Neural cell (in vitro differentiated cells): Measurements from ENCODE around the gene AGPAT3. TPM values are rescaled to one million over a fixed set of nuclear protein-coding genes. Genes with fewer than 3 reads are reported as not detected.

ENCODE experiments used
- H2AFZ ChIP-seq: fragments of 200-600, 300-800 bp; sonication (generic), shearing (Covaris generic); 2 replicates; pipeline ENCODE4 v1.6.0; 2014; ENCODE audit warnings: low read depth, mild to moderate bottlenecking, antibody characterized with exemption, low read length, moderate library complexity
- H3F3A ChIP-seq: fragments of 200-600 bp; shearing (Covaris generic); 2 replicates; pipeline ENCODE4 v1.6.1; 2016; ENCODE audit warnings: mild to moderate bottlenecking, moderate library complexity, mixed read lengths, antibody characterized with exemption, low read length; ENCODE audit not compliant: insufficient read depth, poor library complexity, severe bottlenecking
- H3K27ac ChIP-seq: fragments of 200-600, 300-800 bp; sonication (generic), shearing (Covaris generic); 2 replicates; pipeline ENCODE4 v1.5.1; 2014; ENCODE audit warnings: mild to moderate bottlenecking, low read length, moderate library complexity
- H3K27me3 ChIP-seq: fragments of 300-800, 200-600 bp; sonication (generic), shearing (Covaris generic); 2 replicates; pipeline ENCODE4 v1.6.0; 2014; ENCODE audit warnings: mild to moderate bottlenecking, low read depth, low read length, moderate library complexity; ENCODE audit not compliant: insufficient read depth
- H3K36me3 ChIP-seq: fragments of 300-800, 200-600 bp; sonication (generic), shearing (Covaris generic); 2 replicates; pipeline ENCODE4 v1.5.1; 2014; ENCODE audit warnings: mild to moderate bottlenecking, antibody characterized with exemption, low read length, moderate library complexity; ENCODE audit not compliant: insufficient read depth
- H3K4me2 ChIP-seq: fragments of 300-800, 200-600 bp; sonication (generic), shearing (Covaris generic); 2 replicates; pipeline ENCODE4 v1.6.0; 2014; ENCODE audit warnings: mild to moderate bottlenecking, low read length
- H3K4me3 ChIP-seq: fragments of 300-800, 200-600 bp; sonication (generic), shearing (Covaris generic); 2 replicates; pipeline ENCODE4 v1.5.1; 2014; ENCODE audit warnings: mild to moderate bottlenecking, low read length, moderate library complexity
- H3K79me2 ChIP-seq: fragments of 200-600 bp; shearing (Covaris generic); replicated peaks from 2 replicates; pipeline ENCODE4 v1.6.0; 2014; ENCODE audit warnings: mild to moderate bottlenecking, low read length, moderate library complexity; ENCODE audit not compliant: insufficient read depth
- H3K9ac ChIP-seq: fragments of 300-800, 200-600 bp; sonication (generic), shearing (Covaris generic); 2 replicates; pipeline ENCODE4 v1.6.1; 2016; ENCODE audit warnings: mild to moderate bottlenecking, low read length, mixed read lengths
- H3K9me2 ChIP-seq: fragments of 200-600 bp; shearing (Covaris generic); 2 replicates; pipeline ENCODE4 v1.6.1; 2016; ENCODE audit warnings: mild to moderate bottlenecking, low read length, mixed read lengths; ENCODE audit not compliant: insufficient read depth
- H3K9me3 ChIP-seq: fragments of 200-600, 300-800 bp; sonication (generic), shearing (Covaris generic); 2 replicates; pipeline ENCODE4 v1.6.1; 2016; ENCODE audit warnings: mild to moderate bottlenecking, mixed run types, low read length, moderate library complexity, mixed read lengths
- H4K20me1 ChIP-seq: fragments of 200-600 bp; shearing (Covaris generic); 2 replicates; pipeline ENCODE4 v1.6.1; 2016; ENCODE audit warnings: mild to moderate bottlenecking, mixed run types; ENCODE audit not compliant: insufficient read depth
- CTCF ChIP-seq: fragments of 450-650 bp; IDR thresholded peaks from 2 replicates; pipeline ENCODE4 v1.5.1; 2014; ENCODE audit warnings: antibody characterized with exemption, mild to moderate bottlenecking, moderate library complexity; ENCODE audit not compliant: poor library complexity, severe bottlenecking
- EP300 ChIP-seq: fragments of 450-650 bp; conservative IDR thresholded peaks from 2 replicates; pipeline ENCODE4 v1.6.1; 2014; ENCODE audit warnings: antibody characterized with exemption, mild to moderate bottlenecking, moderate library complexity; ENCODE audit not compliant: poor library complexity, severe bottlenecking
- EZH2 ChIP-seq: fragments of 200-600, 300-800 bp; shearing (Covaris generic), sonication (generic); IDR thresholded peaks from 2 replicates; pipeline ENCODE4 v1.6.1; 2014; ENCODE audit warnings: antibody characterized with exemption, low read length, borderline replicate concordance, mild to moderate bottlenecking; ENCODE audit not compliant: insufficient read depth, poor library complexity, severe bottlenecking
- MXI1 ChIP-seq: fragments of 450-650 bp; conservative IDR thresholded peaks from 2 replicates; pipeline ENCODE4 v1.6.1; 2014; ENCODE audit warnings: antibody characterized with exemption, mild to moderate bottlenecking; ENCODE audit not compliant: poor library complexity, severe bottlenecking
- POLR2AphosphoS5 ChIP-seq: IDR thresholded peaks from 2 replicates; pipeline ENCODE4 v1.6.1; 2012
- RAD21 ChIP-seq: fragments of 450-650 bp; conservative IDR thresholded peaks from 2 replicates; pipeline ENCODE4 v1.6.1; 2014; ENCODE audit warnings: antibody characterized with exemption, mild to moderate bottlenecking, moderate library complexity
- SMC3 ChIP-seq: fragments of 450-650 bp; conservative IDR thresholded peaks from 2 replicates; pipeline ENCODE4 v1.6.1; 2014; ENCODE audit warnings: antibody characterized with exemption, mild to moderate bottlenecking, moderate library complexity; ENCODE audit not compliant: poor library complexity
- TAF1 ChIP-seq: IDR thresholded peaks from 2 replicates; pipeline ENCODE4 v1.6.1; 2012; ENCODE audit warnings: low read depth
- polyA plus RNA-seq: library from polyadenylated mRNA; depleted of rRNA; stranded (reverse); fragments of >200 nt; gene quantifications from 2 replicates; pipeline ENCODE4 v1.2.3, GENCODE V29; 2014
- TF ChIP-seq, protein P1 (sequence below): IDR thresholded peaks from 2 replicates; pipeline ENCODE4 v1.6.1; 2012; ENCODE audit warnings: borderline replicate concordance

The AGPAT3 gene
- polyA plus RNA-seq, 1 donor from 2014 or later: 8.4 TPM

GRCh38 chr21:43881935-43882334, 16.9 kb downstream of the AGPAT3 start:
- H3K27me3 ChIP-seq: no peaks in the 10 kb centered on the region
- TF ChIP-seq EP300 (no peak), MXI1 (no peak), EZH2 (no peak), TAF1 (no peak), CTCF (no peak), POLR2AphosphoS5 (no peak), RAD21 (no peak), SMC3 (no peak)
- TF ChIP-seq, protein P1, sequence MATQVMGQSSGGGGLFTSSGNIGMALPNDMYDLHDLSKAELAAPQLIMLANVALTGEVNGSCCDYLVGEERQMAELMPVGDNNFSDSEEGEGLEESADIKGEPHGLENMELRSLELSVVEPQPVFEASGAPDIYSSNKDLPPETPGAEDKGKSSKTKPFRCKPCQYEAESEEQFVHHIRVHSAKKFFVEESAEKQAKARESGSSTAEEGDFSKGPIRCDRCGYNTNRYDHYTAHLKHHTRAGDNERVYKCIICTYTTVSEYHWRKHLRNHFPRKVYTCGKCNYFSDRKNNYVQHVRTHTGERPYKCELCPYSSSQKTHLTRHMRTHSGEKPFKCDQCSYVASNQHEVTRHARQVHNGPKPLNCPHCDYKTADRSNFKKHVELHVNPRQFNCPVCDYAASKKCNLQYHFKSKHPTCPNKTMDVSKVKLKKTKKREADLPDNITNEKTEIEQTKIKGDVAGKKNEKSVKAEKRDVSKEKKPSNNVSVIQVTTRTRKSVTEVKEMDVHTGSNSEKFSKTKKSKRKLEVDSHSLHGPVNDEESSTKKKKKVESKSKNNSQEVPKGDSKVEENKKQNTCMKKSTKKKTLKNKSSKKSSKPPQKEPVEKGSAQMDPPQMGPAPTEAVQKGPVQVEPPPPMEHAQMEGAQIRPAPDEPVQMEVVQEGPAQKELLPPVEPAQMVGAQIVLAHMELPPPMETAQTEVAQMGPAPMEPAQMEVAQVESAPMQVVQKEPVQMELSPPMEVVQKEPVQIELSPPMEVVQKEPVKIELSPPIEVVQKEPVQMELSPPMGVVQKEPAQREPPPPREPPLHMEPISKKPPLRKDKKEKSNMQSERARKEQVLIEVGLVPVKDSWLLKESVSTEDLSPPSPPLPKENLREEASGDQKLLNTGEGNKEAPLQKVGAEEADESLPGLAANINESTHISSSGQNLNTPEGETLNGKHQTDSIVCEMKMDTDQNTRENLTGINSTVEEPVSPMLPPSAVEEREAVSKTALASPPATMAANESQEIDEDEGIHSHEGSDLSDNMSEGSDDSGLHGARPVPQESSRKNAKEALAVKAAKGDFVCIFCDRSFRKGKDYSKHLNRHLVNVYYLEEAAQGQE: no peak
- H3K9me3 ChIP-seq: no peaks in the 10 kb centered on the region
- H3F3A ChIP-seq: no peaks in the 10 kb centered on the region
- H3K4me3 ChIP-seq: no peak overlapping the region
- no peak overlapping the region for H3K27ac ChIP-seq
- H3K36me3 ChIP-seq: no peaks in the 10 kb centered on the region
- no peak overlapping the region for H2AFZ ChIP-seq
- H3K9ac ChIP-seq: no peak overlapping the region
- no peaks in the 10 kb centered on the region for H3K9me2 ChIP-seq
- no peaks in the 10 kb centered on the region for H4K20me1 ChIP-seq
- H3K79me2 ChIP-seq: no peaks in the 10 kb centered on the region
- no peak overlapping the region for H3K4me2 ChIP-seq

DNA sequence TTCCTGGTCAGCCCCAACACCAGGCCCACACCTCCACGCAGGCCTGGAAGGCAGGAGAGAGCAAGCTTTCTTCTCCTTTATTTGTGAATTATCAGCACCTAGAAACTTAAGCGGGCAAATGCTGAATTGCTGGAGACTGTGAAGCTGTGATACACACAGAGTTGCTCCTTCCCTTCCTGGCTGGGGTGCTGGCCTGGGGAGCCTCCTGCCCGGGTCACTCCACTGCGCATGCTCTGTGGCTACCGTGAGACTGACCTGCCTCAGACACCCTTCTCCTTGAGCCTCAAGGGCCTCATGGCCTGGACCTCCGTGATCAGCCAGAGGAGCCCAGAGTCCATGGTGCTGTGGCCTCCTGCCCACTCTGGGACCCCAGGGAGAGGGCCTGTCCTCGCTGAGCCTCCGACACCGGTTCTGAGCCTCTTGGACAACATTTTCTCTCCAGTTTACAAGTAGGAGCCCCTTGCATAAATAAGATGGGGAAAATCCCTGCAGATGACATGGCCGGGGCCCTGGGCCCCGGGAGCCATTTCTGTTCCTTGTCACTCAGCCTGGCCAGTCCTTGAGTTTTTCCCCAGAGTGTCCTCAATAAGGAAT, 18.0 kb downstream of the AGPAT3 start:
- TF ChIP-seq, protein P1: no peak
- no peak for TF ChIP-seq SMC3
- TF ChIP-seq MXI1: no peak
- TF ChIP-seq POLR2AphosphoS5: no peak
- no peak for TF ChIP-seq TAF1
- TF ChIP-seq CTCF: no peak
- TF ChIP-seq RAD21: no peak
- no peak for TF ChIP-seq EP300
- TF ChIP-seq EZH2: no peak

More for the DNA sequence above, 18.0 kb downstream of the AGPAT3 start:
- Histone ChIP-seq H3K9me2 (no peaks in the 10 kb centered on the region), H3K9ac (no peak overlapping the region), H3K9me3 (no peaks in the 10 kb centered on the region), H3F3A (no peaks in the 10 kb centered on the region), H3K27me3 (no peaks in the 10 kb centered on the region), H3K4me3 (no peak overlapping the region), H3K4me2 (no peak overlapping the region), H3K36me3 (no peaks in the 10 kb centered on the region), H3K27ac (no peak overlapping the region), H3K79me2 (no peaks in the 10 kb centered on the region), H2AFZ (no peak overlapping the region), H4K20me1 (no peaks in the 10 kb centered on the region)
